ENCODE results near the gene TTC7B.

TTC7B gene

GRCh38 chr14:90783344-90783743, 32.9 kb downstream of the TTC7B start:
- H3K27ac ChIP-seq (replicated peaks), result no peak overlapping the region
- no peaks in the 10 kb centered on the region for H3K27me3 ChIP-seq (ENCODE audit: insufficient read depth, poor library complexity, severe bottlenecking)
- DNase-seq (ENCODE audit: low read depth in 1 of 2, low spot score in 1 of 2), result no peak
- TF ChIP-seq, protein P1, sequence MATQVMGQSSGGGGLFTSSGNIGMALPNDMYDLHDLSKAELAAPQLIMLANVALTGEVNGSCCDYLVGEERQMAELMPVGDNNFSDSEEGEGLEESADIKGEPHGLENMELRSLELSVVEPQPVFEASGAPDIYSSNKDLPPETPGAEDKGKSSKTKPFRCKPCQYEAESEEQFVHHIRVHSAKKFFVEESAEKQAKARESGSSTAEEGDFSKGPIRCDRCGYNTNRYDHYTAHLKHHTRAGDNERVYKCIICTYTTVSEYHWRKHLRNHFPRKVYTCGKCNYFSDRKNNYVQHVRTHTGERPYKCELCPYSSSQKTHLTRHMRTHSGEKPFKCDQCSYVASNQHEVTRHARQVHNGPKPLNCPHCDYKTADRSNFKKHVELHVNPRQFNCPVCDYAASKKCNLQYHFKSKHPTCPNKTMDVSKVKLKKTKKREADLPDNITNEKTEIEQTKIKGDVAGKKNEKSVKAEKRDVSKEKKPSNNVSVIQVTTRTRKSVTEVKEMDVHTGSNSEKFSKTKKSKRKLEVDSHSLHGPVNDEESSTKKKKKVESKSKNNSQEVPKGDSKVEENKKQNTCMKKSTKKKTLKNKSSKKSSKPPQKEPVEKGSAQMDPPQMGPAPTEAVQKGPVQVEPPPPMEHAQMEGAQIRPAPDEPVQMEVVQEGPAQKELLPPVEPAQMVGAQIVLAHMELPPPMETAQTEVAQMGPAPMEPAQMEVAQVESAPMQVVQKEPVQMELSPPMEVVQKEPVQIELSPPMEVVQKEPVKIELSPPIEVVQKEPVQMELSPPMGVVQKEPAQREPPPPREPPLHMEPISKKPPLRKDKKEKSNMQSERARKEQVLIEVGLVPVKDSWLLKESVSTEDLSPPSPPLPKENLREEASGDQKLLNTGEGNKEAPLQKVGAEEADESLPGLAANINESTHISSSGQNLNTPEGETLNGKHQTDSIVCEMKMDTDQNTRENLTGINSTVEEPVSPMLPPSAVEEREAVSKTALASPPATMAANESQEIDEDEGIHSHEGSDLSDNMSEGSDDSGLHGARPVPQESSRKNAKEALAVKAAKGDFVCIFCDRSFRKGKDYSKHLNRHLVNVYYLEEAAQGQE (IDR thresholded peaks at IDR 0.05; ENCODE audit: insufficient replicate concordance, low read depth), result no peak
- TF ChIP-seq GABPA (IDR thresholded peaks at IDR 0.05; ENCODE audit: low read depth) (no peak), SPI1 (IDR thresholded peaks at IDR 0.05; ENCODE audit: borderline replicate concordance, low read depth) (no peak), CTCF (IDR thresholded peaks at IDR 0.05; ENCODE audit: insufficient read depth, low read length) (no peak), POLR2AphosphoS5 (IDR thresholded peaks at IDR 0.05; ENCODE audit: low read depth) (no peak)
- no peak overlapping the region for H3K4me3 ChIP-seq (replicated peaks; ENCODE audit: insufficient read depth, low read length)

- no peaks in the 10 kb centered on the region for H3K27me3 ChIP-seq (ENCODE audit: insufficient read depth, poor library complexity, severe bottlenecking)
- no peak overlapping the region for H3K27ac ChIP-seq (replicated peaks)
- no peak overlapping the region for H3K4me3 ChIP-seq (replicated peaks; ENCODE audit: insufficient read depth, low read length)
- no peak for TF ChIP-seq GABPA (IDR thresholded peaks at IDR 0.05; ENCODE audit: low read depth)
- TF ChIP-seq SPI1 (IDR thresholded peaks at IDR 0.05; ENCODE audit: borderline replicate concordance, low read depth), result no peak
- TF ChIP-seq POLR2AphosphoS5 (IDR thresholded peaks at IDR 0.05; ENCODE audit: low read depth), result no peak
- no peak for TF ChIP-seq CTCF (IDR thresholded peaks at IDR 0.05; ENCODE audit: insufficient read depth, low read length)
- TF ChIP-seq, protein P1 (IDR thresholded peaks at IDR 0.05; ENCODE audit: insufficient replicate concordance, low read depth), result no peak
- DNase-seq (ENCODE audit: low read depth in 1 of 2, low spot score in 1 of 2), result no peak
Observed at GRCh38 chr14:90782892-90783291, 33.3 kb downstream of the TTC7B start.

GRCh38 chr14:90781876-90782275, 34.4 kb downstream of the TTC7B start:
- no peak overlapping the region for H3K27ac ChIP-seq (replicated peaks)
- no peaks in the 10 kb centered on the region for H3K27me3 ChIP-seq (ENCODE audit: insufficient read depth, poor library complexity, severe bottlenecking)
- TF ChIP-seq SPI1 (IDR thresholded peaks at IDR 0.05; ENCODE audit: borderline replicate concordance, low read depth), result no peak
- no peak for TF ChIP-seq POLR2AphosphoS5 (IDR thresholded peaks at IDR 0.05; ENCODE audit: low read depth)
- no peak for TF ChIP-seq CTCF (IDR thresholded peaks at IDR 0.05; ENCODE audit: insufficient read depth, low read length)
- TF ChIP-seq, protein P1 (IDR thresholded peaks at IDR 0.05; ENCODE audit: insufficient replicate concordance, low read depth), result no peak
- no peak for TF ChIP-seq GABPA (IDR thresholded peaks at IDR 0.05; ENCODE audit: low read depth)
- DNase-seq (ENCODE audit: low read depth in 1 of 2, low spot score in 1 of 2), result no peak
- no peak overlapping the region for H3K4me3 ChIP-seq (replicated peaks; ENCODE audit: insufficient read depth, low read length)

Measured in HL-60 (cell line).